Panc1 (cell line): ENCODE data around the gene ATP6V1C2.

Experiments
- POLR2AphosphoS5 ChIP-seq: IDR thresholded peaks from 2 replicates; pipeline ENCODE4 v1.6.1; 2012; ENCODE audit warnings: mild to moderate bottlenecking, low read depth, low read length, moderate library complexity
- REST ChIP-seq, 2 experiments: IDR thresholded peaks; 2 replicates each; pipeline ENCODE4 v1.6.1; 2011 to 2012; ENCODE audit warnings: low read depth in 2 of 2, control low read depth in 1 of 2, low read length in 1 of 2, mild to moderate bottlenecking in 1 of 2, moderate library complexity in 1 of 2; ENCODE audit not compliant: insufficient read depth in 1 of 2
- TF ChIP-seq, protein P1 (sequence below): fragments of 450-650 bp; IDR thresholded peaks from 2 replicates; pipeline ENCODE4 v1.5.1; 2017; ENCODE audit warnings: mild to moderate bottlenecking

DNA sequence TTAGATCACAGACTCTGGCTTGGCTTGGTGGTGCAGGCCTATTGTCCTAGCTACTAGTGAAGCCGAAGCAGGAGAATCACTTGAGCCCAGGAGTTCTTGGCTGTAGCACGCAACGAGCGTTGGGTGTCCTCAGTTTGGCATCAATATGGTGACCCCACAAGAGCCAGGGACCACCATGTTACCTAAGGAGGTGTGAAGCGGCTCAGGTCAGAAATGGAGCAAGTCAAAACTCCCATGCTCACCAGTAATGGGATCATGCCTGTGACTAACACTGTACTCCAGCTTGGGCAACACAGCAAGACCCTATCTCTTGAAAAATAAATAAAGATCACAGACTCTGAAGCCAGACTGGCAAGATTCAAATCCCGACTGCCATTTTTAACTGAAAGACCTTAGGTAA is 29.9 kb upstream of the ATP6V1C2 start:
- TF ChIP-seq, protein P1, sequence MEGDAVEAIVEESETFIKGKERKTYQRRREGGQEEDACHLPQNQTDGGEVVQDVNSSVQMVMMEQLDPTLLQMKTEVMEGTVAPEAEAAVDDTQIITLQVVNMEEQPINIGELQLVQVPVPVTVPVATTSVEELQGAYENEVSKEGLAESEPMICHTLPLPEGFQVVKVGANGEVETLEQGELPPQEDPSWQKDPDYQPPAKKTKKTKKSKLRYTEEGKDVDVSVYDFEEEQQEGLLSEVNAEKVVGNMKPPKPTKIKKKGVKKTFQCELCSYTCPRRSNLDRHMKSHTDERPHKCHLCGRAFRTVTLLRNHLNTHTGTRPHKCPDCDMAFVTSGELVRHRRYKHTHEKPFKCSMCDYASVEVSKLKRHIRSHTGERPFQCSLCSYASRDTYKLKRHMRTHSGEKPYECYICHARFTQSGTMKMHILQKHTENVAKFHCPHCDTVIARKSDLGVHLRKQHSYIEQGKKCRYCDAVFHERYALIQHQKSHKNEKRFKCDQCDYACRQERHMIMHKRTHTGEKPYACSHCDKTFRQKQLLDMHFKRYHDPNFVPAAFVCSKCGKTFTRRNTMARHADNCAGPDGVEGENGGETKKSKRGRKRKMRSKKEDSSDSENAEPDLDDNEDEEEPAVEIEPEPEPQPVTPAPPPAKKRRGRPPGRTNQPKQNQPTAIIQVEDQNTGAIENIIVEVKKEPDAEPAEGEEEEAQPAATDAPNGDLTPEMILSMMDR, result no peak
- no peak for TF ChIP-seq REST (IDR thresholded peaks at IDR 0.05; ENCODE audit: insufficient read depth in 1 of 2, low read depth in 2 of 2, low read length in 1 of 2)
- no peak for TF ChIP-seq POLR2AphosphoS5
